Mucosa of rectum (tissue), 2 donors: ENCODE data around the gene BABAM1.
"Not testable (repeated sequence)": the region's sequence is repeated elsewhere in the genome, so short reads cannot be mapped to it uniquely, and the experiment has no call there.

Source experiments
- H3K27ac ChIP-seq, 2 donors: one replicate each; pipeline ENCODE4 v1.7.0; 2013; ENCODE audit warnings: inconsistent platforms in 2 of 2, low read depth in 2 of 2, low read length in 2 of 2
- H3K27me3 ChIP-seq, 2 donors: one replicate each; pipeline ENCODE4 v1.7.0; 2013; ENCODE audit warnings: low read length in 2 of 2; ENCODE audit not compliant: control insufficient read depth in 2 of 2, insufficient read depth in 2 of 2
- H3K36me3 ChIP-seq, 2 donors: one replicate each; pipeline ENCODE4 v1.7.0; 2013; ENCODE audit warnings: low read length in 2 of 2; ENCODE audit not compliant: control insufficient read depth in 2 of 2, insufficient read depth in 2 of 2
- H3K4me1 ChIP-seq, 2 donors: one replicate each; pipeline ENCODE4 v1.7.0; 2013; ENCODE audit warnings: low read length in 2 of 2, mild to moderate bottlenecking in 1 of 2; ENCODE audit not compliant: control insufficient read depth in 2 of 2, insufficient read depth in 2 of 2
- H3K4me3 ChIP-seq, 2 donors: one replicate each; pipeline ENCODE4 v1.7.0; 2013; ENCODE audit warnings: low read length in 2 of 2
- H3K9ac ChIP-seq, 2 donors: one replicate each; pipeline ENCODE4 v1.7.0; 2013; ENCODE audit warnings: low read length in 2 of 2, low read depth in 1 of 2, mild to moderate bottlenecking in 1 of 2
- H3K9me3 ChIP-seq, 2 donors: one replicate each; pipeline ENCODE4 v1.7.0; 2013; ENCODE audit warnings: low read length in 2 of 2; ENCODE audit not compliant: control insufficient read depth in 2 of 2
- donor health status: healthy.
- donor health status: Normal muscosa, but diverticular disease.

Gene BABAM1

DNA sequence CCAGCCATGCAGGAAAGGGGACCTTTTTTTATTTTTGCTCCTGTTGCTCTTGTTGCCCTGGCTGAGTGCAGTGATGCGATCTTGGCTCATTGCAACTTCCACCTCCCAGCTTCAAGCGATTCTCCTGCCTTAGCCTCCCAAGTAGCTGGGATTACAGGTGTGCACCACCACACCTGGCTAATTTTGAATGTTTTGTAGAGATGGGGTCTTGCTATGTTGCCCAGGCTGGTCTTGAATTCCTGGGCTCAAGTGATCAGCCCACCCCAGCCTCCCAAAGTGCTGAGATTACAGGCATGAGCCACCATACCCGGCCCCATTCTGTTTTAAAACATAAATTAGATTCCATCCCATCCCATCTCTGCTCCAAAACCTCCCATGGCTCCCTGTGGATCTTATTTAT lies 7.6 kb downstream of the BABAM1 start:
- not testable (repeated sequence) for H3K4me1 ChIP-seq, H3K27me3 ChIP-seq, H3K9ac ChIP-seq, H3K9me3 ChIP-seq, H3K27ac ChIP-seq, H3K4me3 ChIP-seq
- peaks cover 37 to 45% of the 10 kb centered on the region in 2 donors for H3K36me3 ChIP-seq

DNA sequence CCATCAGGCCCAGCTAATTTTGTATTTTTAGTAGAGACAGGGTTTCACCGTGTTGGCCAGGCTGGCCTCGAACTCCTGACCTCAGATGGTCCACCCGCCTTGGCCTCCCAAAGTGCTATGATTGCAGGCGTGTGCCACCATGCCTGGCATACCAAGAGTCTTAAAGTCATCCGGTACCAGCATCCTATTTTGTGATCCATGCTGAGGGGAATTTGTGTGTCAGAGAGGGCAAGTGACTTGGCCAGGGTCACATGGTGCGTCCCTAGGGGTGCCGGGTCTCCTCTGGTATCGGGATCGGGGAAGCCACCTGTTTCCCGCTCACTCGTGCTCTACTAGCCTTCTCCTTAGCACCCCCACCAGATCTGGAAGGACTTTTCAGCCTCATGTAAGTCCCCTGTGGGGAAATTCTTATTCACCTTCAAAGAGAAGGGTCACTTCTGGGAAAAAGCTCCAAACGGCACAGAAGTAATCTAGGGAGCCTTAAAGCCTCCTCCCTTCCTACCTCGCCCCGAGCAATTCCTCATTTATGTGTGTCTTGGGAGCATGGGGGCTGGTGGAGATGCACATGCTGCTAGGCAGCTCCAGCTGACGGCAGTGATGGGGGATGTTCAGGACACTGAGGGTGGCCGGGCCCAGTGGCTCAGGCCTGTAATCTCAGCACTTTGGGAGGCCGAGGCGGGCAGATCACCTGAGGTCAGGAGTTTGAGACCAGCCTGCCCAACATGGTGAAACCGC lies 8.4 kb downstream of the BABAM1 start:
- Histone ChIP-seq H3K36me3 (peaks cover 37 to 42% of the 10 kb centered on the region in 2 donors), H3K4me1 (no peaks in the 10 kb centered on the region), H3K27me3 (no peaks in the 10 kb centered on the region)

DNA sequence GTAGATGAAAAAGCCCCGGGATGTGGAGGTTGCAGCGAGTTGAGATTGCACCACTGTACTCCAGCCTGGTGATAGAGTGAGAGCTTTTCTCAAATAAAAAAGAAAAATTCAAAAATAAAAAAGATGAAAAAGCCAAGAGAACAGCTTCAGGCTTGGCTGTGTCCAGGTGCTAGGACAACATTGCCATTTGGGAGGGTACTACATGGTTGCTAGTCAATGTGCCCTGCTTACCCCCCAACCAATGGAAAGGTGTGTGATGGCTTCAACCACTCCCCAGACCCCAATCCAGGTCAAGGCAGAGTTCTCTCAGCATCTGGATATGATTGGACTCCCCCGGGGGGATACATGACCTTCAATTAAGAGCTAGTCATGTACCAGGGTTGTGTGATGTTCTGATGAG lies 12.2 kb downstream of the BABAM1 start:
- H3K9ac ChIP-seq, result no peak overlapping the region
- H3K27me3 ChIP-seq, result peaks cover 0 to 4% of the 10 kb centered on the region in 2 donors
- H3K9me3 ChIP-seq, result no peaks in the 10 kb centered on the region
- H3K4me3 ChIP-seq, result no peak overlapping the region
- H3K4me1 ChIP-seq, result peaks cover 9 to 11% of the 10 kb centered on the region in 2 donors
- H3K27ac ChIP-seq, result no peak overlapping the region
- H3K36me3 ChIP-seq, result peaks cover 19 to 24% of the 10 kb centered on the region in 2 donors

More for the DNA sequence above, 8.4 kb downstream of the BABAM1 start:
- Histone ChIP-seq H3K4me3 (no peak overlapping the region), H3K9ac (no peak overlapping the region), H3K27ac (no peak overlapping the region), H3K9me3 (no peaks in the 10 kb centered on the region)

DNA sequence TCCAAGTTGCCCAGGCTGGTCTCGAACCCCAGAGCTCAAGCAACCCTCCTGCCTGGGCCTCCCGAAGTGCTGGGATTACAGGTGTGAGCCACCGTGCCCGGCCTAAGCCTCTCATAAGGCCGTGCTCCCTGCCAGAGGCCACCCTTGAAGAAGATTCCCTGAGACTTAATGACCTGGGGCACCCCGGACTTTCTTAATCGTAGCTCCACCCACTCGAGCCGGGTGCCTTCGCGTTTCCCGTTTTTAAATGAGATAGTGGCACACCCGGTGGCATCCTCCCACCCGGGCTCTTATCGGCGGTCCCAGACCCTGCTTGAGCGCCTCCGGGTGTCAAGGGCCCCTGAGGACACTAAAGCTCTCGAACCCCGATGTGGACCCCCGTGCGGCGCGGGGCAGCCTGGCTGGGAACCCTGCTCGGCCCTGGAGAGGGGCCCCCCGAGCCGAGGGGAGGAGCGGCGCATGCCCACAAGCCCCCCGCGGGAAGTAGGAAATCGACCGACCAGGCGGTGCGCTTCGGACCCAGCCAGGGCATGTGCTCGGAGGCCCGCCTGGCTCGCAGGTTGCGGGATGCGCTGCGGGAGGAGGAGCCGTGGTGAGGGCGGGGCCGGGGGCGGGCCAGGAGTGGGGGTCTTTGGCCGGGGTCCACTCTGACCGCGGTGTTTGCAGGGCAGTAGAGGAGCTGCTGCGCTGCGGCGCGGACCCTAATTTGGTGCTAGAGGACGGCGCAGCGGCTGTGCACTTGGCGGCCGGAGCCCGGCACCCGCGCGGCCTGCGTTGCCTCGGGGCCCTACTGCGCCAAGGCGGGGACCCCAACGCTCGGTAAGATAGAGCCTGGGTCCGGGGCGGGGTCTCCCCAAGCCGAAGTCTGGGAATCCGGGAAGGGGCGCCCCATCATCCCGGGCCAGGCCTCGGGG lies 14.4 kb downstream of the BABAM1 start, which contains the start of gene ANKLE1:
Gene ANKLE1, plus strand, starts transcription at position 511 of the 914 bp plus-strand sequence. Its CDS starts 20 bp downstream, at position 531.
- no peaks in the 10 kb centered on the region for H3K9me3 ChIP-seq
- H3K27me3 ChIP-seq, result peaks cover 0 to 4% of the 10 kb centered on the region in 2 donors
- peak within 1 kb of the TSS; percentile 56 to 61 for H3K4me3 ChIP-seq
- H3K27ac ChIP-seq, result no peak within 1 kb of the TSS
- H3K4me1 ChIP-seq, result peaks cover 9 to 11% of the 10 kb centered on the region in 2 donors
- peaks cover 5 to 8% of the 10 kb centered on the region in 2 donors for H3K36me3 ChIP-seq
- H3K9ac ChIP-seq, result peak within 1 kb of the TSS; percentile 24 to 43

DNA sequence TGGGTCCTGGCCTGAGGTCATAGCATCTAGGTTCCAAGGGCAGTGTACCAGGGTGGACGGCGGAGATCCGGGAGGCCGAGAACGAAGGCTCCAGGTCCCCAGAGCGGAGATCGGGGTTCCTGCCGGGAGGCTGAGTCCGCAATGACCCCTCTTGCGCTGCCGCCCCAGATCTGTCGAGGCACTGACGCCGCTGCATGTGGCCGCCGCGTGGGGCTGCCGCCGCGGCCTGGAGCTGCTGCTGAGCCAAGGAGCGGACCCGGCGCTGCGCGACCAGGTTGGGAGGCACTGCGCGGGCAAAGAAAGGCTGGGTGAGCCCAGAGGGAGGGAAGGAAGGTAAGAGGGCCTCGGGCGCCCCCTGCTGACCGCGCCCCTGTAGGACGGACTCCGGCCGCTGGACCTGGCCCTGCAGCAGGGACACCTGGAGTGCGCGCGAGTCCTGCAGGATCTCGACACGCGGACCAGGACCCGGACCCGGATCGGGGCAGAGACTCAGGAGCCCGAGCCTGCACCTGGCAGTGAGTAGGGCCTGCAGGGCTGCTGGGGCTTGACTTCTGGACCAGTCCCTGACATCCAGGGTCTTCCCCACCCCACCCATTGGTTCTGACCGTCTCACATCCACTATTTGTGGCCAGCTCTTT lies 15.4 kb downstream of the BABAM1 start:
- H3K4me1 ChIP-seq, result peaks cover 9 to 11% of the 10 kb centered on the region in 2 donors
- peak overlapping the region; percentile 24 to 43 for H3K9ac ChIP-seq
- H3K9me3 ChIP-seq, result no peaks in the 10 kb centered on the region
- peak overlapping the region; percentile 56 to 61 for H3K4me3 ChIP-seq
- H3K27ac ChIP-seq, result no peak overlapping the region
- H3K27me3 ChIP-seq, result peaks cover 0 to 4% of the 10 kb centered on the region in 2 donors
- H3K36me3 ChIP-seq, result peaks cover 2% of the 10 kb centered on the region in 2 donors

DNA sequence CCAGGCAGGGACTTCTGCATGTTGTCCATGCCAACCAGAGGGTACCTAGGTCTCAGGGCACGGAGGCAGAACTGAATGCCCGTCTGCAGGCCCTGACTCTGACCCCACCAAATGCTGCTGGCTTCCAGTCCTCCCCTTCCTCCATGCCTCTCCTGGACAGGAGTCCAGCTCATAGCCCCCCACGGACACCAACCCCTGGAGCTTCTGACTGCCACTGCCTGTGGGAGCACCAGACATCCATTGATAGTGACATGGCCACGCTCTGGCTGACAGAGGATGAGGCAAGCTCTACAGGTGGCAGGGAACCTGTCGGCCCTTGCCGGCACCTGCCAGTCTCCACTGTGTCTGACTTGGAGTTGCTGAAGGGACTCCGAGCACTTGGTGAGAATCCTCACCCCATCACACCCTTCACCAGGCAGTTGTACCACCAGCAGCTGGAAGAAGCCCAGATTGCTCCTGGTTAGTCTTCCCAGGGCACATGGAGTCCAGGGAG lies 16.3 kb downstream of the BABAM1 start:
- Histone ChIP-seq H3K9me3 (no peaks in the 10 kb centered on the region), H3K27me3 (peaks cover 0 to 4% of the 10 kb centered on the region in 2 donors), H3K27ac (no peak overlapping the region), H3K36me3 (peaks cover 2% of the 10 kb centered on the region in 2 donors), H3K4me1 (peaks cover 9 to 11% of the 10 kb centered on the region in 2 donors), H3K9ac (no peak overlapping the region), H3K4me3 (no peak overlapping the region)

DNA sequence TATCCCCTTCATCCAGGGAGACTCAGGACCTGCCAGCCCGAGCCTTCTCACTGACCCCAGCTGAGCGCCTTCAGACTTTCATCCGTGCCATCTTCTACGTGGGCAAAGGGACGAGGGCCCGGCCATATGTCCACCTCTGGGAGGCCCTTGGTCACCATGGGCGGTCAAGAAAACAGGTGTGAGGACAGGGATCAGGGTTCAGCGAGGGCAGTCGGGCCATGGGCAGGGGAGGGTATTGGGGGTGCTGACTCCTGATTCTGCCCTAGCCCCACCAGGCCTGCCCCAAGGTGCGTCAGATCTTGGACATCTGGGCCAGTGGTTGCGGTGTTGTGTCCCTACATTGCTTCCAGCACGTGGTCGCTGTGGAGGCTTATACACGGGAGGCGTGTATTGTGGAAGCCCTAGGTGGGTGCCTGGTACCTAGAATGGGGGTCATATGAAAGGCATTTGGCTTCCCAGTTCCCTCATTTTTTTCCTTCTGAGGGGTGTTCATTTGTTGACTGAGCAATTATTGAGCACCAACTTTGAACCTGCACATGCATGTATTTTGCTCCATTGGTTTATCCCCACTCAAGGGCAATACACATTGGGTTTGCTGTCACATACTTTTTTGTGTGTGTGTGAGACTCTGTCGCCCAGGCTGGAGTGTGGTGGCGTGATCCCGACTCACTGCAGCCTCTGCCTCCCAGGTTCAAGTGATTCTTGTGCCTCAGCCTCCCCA lies 18.3 kb downstream of the BABAM1 start:
- H3K4me3 ChIP-seq, result no peak overlapping the region

DNA sequence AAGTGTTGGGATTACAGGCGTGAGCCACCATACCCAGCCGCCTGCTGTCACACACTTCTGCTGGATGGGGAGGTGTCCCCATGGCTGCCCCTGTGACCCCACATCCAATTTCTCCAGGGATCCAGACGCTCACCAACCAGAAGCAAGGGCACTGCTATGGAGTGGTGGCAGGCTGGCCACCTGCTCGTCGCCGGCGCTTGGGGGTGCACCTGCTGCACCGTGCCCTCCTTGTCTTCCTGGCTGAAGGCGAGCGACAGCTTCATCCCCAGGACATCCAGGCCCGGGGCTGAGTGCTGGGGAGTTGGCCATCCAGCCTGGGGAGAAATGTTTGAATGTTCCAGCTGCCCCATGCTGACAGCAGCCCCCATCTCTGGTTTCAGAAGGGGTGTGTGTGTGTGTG lies 19.0 kb downstream of the BABAM1 start:
- Histone ChIP-seq H3K9ac (no peak overlapping the region), H3K36me3 (no peaks in the 10 kb centered on the region), H3K27ac (no peak overlapping the region), H3K4me1 (peaks cover 9 to 11% of the 10 kb centered on the region in 2 donors), H3K4me3 (no peak overlapping the region), H3K27me3 (peaks cover 0 to 4% of the 10 kb centered on the region in 2 donors), H3K9me3 (no peaks in the 10 kb centered on the region)

More for the DNA sequence above, 18.3 kb downstream of the BABAM1 start:
- Histone ChIP-seq H3K9ac (no peak overlapping the region), H3K36me3 (no peaks in the 10 kb centered on the region), H3K9me3 (no peaks in the 10 kb centered on the region), H3K27ac (no peak overlapping the region), H3K27me3 (peaks cover 0 to 4% of the 10 kb centered on the region in 2 donors), H3K4me1 (peaks cover 9 to 11% of the 10 kb centered on the region in 2 donors)

DNA sequence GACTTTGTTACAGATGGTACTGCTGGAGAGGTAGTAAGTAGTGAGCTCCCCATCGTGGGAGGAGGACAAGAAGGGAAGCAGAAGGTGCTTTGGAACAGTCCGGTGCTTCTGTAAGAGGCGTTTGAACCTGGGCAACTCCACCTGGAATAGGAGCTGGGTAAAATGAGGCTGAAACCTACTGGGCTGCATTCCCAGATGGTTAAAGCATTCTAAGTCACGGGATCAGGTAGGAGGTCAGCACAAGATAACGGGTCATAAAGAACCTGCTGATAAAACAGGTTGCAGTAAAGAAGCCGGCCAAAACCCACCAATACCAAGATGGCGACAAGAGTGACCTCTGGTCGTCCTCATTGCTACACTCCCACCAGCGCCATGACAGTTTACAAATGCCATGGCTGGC lies 19.5 kb downstream of the BABAM1 start:
- no peak overlapping the region for H3K27ac ChIP-seq
- H3K4me3 ChIP-seq, result no peak overlapping the region
- H3K36me3 ChIP-seq, result no peaks in the 10 kb centered on the region
- peaks cover 6 to 8% of the 10 kb centered on the region in 2 donors for H3K4me1 ChIP-seq
- H3K9ac ChIP-seq, result no peak overlapping the region
- H3K27me3 ChIP-seq, result peaks cover 0 to 4% of the 10 kb centered on the region in 2 donors
- no peaks in the 10 kb centered on the region for H3K9me3 ChIP-seq
